Prostate gland (tissue), 2 donors: Measurements from ENCODE around the gene CD3E.

Experiments used
- CTCF ChIP-seq, 4 experiments: fragments of 200-600 bp in 2 of 4; fragments of 450-650 bp in 2 of 4; sonication (generic) in 2 of 4; IDR thresholded peaks; 1 replicate in 3 of 4; 2 replicates in 1 of 4; pipeline ENCODE4 v1.5.1; 2016 to 2019; ENCODE audit warnings: antibody characterized with exemption in 4 of 4, mild to moderate bottlenecking in 2 of 4, moderate library complexity in 2 of 4
- POLR2A ChIP-seq: fragments of 450-650 bp; IDR thresholded peaks from one replicate; pipeline ENCODE4 v1.6.1; 2016; ENCODE audit warnings: antibody characterized with exemption, mild to moderate bottlenecking
- POLR2AphosphoS5 ChIP-seq: sonication (generic); formaldehyde crosslinking; IDR thresholded peaks from one replicate; pipeline ENCODE4 v1.6.1; 2017; ENCODE audit warnings: antibody characterized with exemption

- TF ChIP-seq CTCF (IDR thresholded peaks at IDR 0.05) (no peak), POLR2A (no peak), POLR2AphosphoS5 (no peak)
Observed at GRCh38 chr11:118322721-118323120, 18.2 kb downstream of the CD3E start.
